Measurements from ENCODE around the gene SHB.

Gene SHB

DNA sequence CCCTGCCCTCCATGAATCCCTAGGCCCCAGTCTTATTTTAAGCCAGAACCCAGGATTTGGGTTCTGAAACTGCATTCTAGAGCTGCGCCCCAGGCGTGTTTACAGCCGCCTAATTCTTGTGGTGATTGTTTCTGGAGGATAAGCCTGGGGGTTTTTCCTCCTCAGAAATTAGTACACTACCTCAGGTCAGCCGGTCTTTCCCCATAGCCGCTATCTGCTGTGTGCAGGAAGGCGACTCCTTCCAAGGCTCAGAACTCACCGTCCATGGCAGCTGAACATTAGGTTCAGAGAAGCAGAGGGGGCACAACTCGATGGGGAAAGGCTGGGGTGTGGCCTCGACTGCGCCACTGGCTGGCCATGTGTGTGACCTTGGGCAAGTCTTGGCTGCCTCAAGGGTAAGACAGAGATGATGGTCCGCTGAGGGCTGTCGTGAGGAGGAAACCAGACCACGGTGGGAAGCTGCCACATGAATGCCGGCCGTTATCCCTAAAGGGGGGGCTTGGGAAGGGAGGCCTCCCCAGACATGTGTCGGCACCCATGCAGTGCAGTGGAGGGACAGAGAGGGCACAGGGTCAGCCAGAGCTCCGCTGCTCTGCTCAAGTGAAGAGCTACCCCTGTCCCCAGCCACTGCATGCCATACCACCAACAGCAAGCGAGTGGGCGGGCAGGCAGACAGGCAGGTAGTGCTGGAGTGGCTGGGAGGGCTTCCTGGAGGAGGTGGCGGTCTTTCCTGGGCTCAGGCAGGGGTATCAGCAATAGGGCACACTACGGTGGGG lies 28.9 kb downstream of the SHB start:
- no peak for DNase-seq

DNA sequence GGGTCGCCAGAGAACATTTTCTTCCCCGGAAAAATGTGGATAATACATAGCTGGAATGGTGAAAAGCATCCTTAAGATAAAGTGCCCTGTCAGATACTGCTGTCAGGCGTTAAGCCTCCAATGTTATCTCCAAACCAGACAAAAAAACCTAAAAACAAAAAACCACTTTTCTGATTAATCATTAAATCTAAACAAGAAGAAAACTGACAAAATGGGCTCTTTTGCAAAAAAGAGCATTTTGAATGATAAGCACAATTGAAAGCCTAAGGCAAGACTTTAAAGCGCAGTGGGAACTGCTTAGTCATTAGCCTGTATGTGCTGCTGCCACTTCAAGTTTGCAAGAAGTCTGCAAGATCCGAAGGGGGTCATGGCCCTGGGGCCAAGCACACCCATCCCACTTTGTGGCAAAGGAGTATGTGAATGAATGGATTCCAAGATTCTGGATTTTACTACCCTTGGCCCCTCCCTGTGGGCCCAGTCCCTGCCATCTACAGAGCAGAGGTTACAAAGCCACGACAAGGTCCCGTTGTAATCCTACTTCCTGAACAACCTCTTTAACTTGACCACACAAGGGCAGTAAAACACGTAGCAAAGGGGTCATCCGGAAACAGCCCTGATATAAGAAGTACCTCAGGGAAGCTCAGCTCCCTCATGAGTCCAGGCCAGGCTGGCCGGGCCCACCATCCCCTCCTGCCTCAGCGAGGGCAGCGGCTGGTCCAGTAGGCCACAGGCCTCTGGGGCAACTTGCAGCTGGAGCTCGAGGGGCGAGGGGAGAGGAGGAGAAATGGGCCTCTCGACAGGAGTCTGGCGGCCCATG lies 29.7 kb downstream of the SHB start:
- DNase-seq, result no peak

DNA sequence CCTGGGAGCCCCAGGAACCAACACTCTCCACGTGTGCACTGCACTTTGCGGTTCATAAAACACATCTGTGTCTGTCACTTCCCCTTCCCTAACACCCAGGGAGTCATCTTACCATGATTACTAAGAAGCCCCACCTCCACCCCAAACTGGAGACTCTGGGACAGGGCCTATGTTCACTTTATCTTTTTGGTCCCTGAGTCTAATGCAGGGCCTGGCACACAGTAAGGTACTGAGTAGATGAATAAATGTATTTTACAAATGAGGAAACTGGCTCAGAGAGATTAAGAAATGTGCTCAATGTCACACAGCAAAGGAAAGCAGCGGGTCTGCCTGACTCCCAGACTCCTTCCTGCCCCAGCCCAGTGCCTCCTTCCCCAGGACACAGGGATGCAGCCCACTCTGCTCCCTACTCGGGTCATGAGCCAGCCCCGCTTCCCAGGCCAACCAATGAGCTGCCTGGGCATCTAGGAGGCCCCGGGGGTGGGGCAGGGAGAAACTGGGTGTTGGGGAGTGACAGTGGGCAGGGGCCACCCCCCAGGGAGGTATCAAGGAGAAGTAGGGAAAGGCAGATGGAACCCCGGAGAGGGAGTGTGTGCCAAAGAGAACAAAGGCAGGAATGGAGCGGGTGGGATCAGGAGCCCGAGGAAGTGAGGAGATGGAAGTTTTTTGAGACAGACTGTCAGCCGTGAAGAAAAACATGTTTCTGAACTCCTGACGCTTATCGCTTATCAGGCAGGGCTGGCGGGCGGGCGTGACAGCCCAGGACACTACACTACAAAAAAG lies 30.5 kb downstream of the SHB start:
- no peak for DNase-seq

DNA sequence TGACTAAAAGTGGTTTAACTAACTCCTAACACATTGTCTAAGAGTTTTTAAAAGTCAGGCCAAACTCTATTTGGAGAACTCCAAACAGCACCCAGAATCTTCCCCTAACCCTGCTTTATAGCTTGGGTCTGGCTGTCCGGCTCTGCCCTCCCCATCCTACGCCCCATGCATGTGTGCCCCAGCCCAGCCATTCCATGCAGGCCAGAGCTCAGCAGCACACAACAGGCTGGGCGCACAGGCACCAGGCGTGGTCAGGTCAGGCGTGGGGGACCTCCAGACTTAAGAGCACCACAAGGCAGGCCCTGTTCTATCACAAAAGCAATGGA lies 31.1 kb downstream of the SHB start:
- no peak for DNase-seq

DNA sequence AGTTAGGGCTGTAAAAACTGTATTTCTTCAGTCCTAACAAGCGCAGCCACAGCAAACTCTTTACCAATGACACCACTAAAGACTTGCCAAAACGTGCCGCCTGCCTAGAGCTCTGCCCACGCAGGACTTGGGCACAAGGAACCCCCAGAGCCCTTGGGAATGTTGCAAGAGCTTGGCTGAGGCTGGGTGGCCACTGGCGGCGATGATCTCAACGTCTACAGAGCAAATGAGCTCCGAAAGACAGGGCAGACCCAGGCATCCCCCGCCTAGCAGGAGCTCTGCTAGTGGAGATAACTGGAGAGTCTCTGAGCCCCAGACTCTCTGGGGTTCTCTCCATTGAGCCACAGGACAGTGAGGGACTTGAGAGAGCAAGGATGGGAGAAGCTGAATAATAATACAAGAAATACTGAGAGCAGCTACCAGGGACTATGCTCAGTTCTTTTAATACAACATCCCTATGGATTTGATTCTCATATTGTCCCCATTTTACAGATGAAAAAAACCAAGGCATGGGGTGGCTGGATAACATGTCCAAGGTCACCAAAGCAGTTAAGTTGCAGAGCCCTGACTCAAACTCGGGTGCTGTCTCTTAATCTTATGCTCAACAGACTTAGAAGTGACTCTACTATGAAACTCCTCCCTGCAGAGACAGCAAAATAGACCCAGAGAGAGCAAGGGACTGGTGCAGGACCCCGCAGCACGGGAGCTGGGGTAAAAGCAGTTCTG lies 32.5 kb downstream of the SHB start:
- DNase-seq, result no peak

DNA sequence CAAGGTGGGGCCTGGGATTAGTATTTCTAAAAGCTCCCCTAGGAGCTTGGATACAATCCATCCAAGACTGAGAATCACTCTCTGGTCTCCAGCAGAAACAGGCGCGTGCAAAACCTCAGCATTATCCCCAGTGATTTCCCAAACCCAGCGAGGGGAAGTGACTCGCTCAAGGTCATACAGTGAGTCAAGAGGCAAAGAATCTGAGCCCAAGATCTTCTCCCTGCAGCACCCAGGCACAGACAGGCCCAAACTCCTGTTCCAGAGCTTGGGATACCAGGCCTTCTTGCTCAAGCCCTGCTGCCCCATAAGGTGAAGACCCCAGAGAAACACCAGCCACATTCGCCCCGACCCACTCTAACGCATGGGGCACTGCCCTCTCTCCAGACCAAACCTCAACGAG lies 33.2 kb downstream of the SHB start:
- DNase-seq, result no peak

DNA sequence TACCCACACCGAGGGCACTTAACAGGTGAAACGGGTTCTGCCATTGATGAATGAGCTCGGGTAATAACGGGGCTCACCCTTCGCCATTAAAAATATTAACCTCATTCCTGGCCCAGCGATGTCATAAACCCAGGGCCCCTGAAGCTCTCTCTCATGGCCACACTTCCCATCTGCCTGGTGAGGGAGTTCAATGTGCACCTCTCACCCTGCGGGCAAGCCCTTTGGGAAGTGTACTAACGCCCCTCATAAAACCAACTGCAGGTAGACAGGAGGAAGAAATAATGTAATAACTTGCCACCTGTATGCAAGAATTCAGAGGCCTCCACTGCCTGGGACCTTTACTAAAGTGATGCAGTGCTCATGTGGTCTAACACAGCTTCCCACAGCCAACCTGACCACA lies 35.1 kb downstream of the SHB start:
- DNase-seq, result no peak

DNA sequence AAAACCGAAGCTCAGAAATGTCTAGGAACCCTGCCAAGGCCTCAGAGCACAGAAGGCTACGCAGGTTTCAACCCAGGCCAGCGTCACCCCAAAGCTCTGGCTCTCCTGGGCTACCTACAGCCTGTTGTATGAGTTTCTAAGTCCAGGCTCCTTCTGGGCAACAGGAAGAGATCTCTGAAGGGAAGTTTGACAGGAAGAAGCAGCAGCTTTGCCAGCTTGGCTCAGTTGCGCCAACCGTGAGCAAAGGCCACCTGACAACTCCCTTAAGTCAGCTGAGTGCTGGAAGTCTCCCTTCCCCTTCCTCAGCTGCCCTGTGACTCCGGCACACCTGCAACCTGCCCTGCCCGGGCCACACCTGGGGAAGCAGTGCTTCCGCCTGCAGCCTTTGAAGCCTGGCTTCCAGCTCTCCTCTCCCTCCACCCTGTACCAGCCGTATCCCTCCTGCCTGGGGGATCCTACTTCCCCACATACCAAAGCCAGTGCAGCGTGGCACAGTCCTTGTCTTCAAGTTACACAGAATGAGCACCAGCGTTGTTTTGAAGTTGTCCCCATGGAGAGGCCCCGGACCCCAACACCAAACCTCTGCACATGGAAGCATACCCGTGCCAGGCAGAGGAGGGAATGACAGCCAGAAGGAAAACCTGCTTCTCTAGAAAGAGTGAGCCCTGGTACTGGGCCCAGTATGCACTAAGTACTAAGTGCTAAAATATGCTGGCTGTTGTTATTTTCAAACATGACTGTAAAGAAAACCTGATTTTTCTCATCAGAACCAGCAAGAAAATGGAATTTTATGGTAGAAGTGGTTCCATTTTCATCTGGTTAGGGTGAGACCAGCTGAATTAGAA lies 36.5 kb downstream of the SHB start:
- no peak for DNase-seq

DNA sequence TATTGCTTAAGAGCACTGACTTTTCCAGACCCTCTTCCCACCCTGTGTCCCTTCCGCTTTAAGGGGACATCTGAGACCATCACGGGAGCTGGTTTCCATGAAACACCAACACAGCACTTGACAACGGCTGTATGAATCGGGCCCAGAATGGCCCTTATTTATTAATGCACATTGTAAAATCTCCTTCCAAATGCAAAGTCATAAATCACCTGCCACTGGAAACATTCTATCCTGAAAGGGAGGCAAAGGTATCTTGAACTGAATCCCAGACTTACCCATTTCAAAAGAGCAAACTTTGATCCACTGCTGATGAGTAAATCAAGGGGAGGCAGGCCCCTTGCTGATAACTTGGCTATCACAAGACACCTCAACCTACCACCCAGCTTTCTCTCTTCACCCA lies 37.4 kb downstream of the SHB start:
- no peak for DNase-seq

DNA sequence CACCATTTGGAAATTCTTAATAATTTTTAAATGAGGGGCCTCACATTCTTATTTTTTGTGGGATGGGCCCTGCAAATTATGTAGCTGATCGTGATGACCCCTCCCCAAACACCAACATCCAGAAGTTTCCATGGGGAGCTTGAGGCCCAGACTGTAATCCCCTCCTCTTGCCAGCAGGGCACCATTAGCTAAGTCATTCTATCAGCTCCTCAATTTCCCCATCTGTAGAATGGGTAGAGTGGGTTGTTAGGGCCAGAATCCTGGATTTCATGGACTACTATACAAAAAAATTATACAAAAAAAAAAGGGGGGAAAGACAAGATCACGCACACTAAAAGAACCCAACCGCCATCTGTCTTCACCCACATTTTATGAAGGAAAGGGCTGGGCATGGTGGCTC lies 38.4 kb downstream of the SHB start:
- DNase-seq, result no peak

DNA sequence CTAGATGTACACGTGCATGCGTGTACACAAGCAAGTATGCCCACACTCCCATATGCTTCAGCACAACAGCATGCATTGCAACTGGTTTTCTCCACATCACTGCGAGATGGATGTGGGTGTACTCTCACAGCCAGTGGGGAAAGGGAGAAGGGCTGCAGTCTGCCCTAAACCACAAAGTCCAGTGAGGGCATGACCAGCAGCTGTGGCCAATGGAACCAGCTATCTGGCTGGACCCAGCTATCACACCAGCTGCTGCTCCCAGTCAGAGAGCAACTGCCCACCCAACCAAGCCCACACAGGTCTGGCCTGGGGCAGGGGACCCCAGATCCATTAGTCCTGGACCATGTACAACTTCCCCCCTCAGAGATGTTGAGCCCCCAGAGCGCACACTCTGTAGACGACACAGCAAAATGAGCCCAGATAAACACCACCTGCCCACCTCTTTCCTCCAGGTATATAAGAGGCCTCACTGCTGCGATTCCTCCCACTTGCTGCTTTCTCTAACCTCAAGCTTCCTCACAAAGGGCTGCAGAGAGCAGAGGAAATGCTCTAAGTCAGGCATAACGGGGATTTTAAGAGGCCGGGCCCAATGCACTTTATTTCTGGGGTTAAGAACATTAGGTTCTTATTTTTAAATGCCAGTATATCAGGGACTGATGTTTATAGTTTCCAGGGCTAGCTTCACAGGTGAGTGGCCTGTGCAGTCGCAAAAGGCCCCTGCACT lies 39.0 kb downstream of the SHB start:
- DNase-seq, result no peak

DNA sequence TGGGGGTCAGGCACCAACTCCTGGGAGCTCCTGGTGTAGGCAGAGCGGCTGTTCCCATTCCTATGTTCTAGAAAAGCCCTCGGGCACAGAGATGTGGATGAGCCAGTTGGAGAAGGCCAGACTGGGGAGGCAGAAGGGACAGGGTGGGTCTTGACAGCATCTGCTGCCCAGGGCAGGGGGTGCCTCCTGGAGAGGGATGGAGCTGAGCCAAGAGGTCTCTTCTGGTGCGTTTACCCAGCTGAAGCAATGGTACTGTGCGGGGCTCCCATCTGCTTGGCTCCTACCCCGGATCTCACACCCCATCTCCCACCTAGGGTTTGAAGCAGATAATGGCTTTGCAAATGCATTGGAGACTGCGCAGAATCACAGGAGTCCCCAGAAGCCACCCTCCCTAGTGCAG lies 41.3 kb downstream of the SHB start:
- peak; percentile 3 for DNase-seq

DNA sequence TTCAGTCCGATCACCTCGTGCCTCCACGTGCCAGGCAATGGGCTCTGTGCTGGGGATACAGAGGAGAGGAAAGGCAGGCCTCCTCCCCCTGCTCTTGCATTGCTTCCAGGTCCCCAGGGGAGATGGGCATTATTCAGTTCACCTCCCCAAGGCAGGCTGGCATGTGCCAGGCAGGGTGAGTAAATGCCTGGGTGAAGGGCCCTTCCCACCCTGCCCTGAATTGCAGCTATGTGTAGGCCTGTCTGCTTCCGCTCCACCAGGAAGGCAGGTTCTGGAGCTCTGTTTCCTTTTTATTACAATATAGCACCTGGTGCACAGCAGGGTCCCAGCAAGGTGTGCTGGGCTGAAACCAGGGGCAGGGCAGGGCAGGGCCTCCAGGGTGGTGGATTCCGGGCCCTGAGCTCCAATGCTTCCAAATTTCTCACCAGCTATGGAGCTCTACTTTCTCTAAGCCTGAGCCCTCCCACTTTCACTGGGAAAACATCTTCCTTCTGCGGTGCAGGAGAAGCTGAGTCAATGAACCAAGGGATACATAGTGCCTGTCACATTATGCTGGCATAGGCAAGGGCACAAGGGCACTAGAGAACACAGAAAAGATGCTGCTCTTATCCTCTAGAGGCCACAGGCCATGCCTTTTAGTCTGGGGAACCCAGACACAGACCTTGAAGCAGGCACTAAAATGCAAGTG lies 42.0 kb downstream of the SHB start:
- no peak for DNase-seq

DNA sequence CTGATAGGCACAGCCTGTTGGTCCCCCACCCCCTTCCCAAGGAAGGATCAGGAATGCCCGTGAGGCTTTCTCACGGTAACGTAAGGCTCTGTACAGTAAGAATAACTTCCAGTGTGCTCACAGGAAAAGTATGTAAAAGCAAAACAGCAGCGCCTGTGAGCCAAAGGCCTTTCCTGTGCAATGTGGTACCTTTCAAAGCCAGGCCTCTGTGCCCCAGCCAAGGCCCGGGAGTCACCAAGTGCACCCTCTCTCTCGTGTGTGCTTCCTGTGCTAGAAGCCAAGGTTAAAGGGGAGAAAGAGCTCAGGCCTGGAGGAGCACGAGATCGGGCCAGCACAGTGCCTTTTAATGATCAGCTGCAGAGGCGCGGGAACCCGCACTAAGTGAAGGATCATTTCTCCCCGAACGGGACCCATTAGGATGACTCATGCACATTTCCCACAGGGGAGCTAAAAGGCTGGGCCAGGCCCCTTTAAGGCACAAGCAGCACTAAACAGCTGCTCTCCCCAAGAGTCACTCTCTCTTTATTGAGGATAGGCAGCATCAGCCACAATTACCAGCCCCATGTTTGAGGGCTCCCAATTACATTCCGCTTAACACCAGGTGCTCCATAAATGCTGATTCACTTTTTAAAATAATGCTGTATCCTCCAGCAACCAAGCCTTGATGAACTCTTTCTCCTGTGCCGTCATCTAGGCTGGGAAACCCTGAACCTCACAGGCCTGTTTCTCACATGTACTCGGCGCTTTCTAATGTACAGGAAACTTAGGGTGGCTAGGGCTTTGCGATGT lies 42.8 kb downstream of the SHB start:
- peak; percentile 6 for DNase-seq

DNA sequence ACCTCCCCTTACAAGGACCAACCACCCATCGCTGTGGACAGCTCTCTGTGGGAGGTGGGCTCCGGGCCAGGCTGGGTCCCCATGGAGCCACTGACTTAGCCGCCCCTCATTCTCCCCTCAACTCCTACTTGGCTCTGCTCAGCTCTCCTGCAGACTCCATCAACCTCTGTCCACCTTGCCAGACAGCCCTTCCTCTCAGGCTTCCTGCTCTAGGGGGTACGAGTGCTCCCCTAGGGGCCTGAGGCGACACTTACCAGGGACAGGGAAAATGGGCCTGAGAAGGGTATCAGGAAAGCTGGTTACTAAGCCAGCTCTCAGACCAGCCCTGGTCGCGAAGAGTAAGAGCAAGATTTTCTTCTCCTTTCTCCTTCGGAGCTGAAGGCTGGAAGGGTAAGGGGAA lies 43.9 kb downstream of the SHB start:
- no peak for DNase-seq

DNA sequence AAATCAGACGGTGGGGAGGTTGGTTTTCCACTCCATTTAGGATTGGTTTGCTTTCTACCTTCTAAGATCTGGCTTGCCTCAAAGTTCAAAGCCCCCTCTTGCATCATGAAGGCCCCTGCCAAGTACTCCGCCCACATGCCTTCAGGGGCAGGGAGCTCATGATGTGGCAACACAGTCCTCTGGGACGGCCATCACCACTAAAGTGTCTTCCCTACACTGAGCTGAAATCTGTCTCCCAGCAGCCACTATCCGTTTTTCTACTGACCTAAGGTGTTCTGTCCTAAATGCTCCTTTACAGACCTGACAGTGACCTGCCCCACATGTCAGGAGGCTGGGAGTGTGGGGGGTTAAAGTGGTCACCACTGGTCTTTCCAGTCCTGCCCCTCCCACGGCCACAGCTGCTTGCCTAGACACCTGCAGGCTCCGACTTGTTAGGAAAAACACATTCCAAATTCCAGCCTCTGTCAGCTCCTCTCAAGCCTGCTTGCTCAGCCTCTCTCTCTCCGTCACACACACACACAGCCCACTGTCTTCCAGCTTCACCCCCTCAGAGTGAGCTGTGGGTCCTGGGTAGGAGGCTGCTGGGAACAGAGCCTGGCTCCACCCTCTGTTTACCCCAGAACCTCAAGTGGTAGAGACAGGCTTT lies 44.9 kb downstream of the SHB start:
- DNase-seq, result no peak

DNA sequence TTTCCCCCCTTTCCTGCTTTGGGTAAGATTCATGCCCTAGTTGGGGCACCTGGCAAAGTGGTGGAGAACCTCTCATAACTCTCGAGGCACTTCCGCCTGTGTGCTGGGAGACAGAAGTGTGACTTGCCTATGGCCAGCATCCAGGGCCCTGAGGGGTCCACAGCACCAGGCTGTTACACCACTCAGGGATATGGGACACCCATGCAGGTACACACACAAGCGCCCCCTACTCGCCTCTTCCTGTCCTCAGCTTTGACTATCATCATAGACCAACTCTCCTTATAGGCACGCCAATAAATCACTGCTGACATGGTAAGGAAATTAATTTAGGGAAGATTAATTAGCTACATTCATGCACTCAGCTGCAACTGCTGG lies 45.4 kb downstream of the SHB start:
- DNase-seq, result no peak

DNA sequence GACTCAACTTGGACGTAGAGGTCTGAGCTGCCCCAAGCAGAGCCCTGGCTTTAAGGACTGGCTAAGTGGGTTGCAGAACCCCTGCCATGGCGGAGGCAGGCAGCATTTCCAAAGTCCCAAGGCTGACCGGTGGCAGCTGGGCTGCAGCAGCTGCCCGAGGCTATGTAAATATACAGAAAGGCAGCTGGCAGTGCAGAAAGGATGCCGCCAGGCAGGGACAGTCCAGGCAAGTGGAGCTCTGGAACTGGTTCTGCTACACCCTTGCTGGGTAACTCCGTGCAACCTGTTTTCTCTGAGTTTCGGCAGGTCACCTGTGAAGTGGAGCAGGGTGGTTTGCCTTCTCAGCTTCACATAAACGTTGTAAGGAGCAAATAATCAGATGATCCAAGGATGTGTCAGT lies 46.0 kb downstream of the SHB start:
- DNase-seq, result peak; percentile 19

DNA sequence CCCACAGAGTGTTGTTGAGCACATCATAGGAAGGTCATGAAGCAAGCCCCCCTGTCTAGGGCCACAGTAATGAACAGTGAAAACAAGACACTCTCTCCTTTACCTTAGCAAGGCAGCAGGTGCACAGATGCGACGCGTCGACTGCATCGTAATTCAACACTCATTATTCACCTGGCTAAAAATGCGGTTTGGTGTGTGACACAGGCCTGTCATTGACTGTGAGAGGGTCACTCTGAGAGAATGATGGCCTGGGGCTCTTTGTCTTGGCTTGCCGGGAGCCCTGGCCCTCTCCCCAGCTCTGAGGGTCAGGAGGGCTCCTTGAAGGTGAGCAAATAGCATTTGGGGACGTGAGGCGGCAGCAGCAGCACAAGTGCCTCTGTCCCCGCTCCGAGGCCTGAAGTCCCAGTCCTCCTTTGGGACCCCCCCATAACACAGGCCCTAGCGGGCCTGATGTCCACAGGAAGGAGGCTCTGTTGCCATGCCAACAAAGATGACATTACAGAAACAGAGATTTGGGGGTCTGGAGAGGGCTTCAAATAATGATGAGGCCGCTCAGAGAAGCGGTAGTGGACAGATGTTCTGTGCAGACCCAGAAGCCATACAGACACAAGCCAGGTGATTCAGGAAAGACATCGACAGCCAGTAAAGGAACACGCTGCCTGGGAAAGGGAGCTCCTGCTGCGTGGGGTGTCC lies 46.7 kb downstream of the SHB start:
- no peak for DNase-seq
